C4-2B (cell line): ENCODE measurements around the gene PPP1R7.

Experiments
- ZFX ChIP-seq: fragments of 450-650 bp; IDR thresholded peaks from 2 replicates; pipeline ENCODE4 v1.6.1; 2017
- TF ChIP-seq, protein P1 (sequence below): fragments of 450-650 bp; conservative IDR thresholded peaks from 2 replicates; pipeline ENCODE4 v1.5.1; 2017; ENCODE audit warnings: mild to moderate bottlenecking

DNA sequence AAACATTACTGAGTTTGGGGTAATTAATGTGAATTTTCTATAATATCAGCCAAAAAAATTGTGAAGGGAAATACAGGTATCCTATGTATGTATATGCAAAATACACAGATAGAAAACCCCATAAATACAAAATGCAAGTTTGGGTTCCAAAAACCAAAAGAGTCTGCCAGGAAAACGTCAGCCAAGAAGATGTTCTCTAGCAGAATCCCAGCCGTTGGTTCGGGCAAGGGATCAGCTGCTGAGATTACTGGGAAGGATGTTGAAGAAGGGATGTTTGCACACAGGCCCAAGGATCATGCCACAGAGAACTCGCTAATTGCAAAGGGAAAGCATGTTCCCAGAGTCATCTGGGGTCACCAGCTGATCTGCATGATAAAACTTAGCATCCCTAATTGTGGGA, 28.7 kb downstream of the PPP1R7 start:
- TF ChIP-seq, protein P1, sequence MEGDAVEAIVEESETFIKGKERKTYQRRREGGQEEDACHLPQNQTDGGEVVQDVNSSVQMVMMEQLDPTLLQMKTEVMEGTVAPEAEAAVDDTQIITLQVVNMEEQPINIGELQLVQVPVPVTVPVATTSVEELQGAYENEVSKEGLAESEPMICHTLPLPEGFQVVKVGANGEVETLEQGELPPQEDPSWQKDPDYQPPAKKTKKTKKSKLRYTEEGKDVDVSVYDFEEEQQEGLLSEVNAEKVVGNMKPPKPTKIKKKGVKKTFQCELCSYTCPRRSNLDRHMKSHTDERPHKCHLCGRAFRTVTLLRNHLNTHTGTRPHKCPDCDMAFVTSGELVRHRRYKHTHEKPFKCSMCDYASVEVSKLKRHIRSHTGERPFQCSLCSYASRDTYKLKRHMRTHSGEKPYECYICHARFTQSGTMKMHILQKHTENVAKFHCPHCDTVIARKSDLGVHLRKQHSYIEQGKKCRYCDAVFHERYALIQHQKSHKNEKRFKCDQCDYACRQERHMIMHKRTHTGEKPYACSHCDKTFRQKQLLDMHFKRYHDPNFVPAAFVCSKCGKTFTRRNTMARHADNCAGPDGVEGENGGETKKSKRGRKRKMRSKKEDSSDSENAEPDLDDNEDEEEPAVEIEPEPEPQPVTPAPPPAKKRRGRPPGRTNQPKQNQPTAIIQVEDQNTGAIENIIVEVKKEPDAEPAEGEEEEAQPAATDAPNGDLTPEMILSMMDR: no peak
- TF ChIP-seq ZFX: no peak
